HG03342 (cell line): Measurements from ENCODE around the gene AHCY.
A peak's percentile ranks its signal among the peaks of the same experiment; 100 is the strongest.
"Not testable (repeated sequence)": the region's sequence is repeated elsewhere in the genome, so short reads cannot be mapped to it uniquely, and the experiment has no call there.

Source experiments
- ATAC-seq: cut with Tn5 transposase; IDR thresholded peaks from one replicate; pipeline ENCODE4 v1.9.1; 2021; ENCODE audit warnings: mild to moderate bottlenecking, moderate library complexity; ENCODE audit not compliant: unreplicated experiment

Gene AHCY

DNA sequence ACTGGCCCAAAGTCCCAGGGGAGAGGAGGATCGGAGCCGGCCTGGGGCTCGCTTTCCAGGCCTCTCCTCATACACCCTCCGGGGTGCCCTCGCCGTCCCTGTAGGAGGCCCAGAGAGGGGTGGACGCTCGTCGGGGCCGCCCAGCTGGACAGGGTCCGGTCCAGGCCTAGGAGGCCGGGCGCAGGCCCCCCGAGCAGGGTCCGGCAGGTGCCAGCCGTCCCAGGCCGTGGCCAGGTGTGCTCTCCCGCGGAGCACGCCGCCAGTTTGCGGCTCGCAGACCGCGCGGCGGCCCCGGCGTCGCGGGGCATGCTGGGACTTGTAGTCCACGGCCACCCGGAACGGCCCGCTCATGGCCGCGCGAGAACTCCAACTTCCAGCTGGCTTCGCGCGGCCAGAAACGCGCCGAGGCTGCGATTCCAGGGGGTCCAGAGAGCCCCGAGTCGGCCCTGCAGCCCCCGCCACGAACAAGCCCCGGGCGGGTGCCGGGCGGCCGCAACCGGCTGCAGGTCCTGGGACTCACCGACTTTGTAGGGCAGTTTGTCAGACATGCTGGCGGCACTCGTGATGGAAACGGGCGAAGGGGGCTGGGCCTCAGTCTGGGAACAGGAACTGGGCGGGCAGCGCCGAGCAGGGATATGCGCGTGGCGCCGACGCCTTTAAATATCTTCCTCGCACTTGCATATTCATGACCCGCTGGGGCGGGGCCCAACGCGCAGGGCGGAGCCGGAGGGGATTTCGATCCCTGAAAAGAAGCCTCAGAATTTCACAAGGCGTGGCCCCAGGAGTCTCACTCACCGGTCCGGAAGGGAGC is at the start of gene AHCY:
AHCY (minus strand) TSS at position 633 of the 811 bp plus-strand sequence; CDS start at position 548, 85 bp downstream.
- ATAC-seq, result peak; percentile 85

DNA sequence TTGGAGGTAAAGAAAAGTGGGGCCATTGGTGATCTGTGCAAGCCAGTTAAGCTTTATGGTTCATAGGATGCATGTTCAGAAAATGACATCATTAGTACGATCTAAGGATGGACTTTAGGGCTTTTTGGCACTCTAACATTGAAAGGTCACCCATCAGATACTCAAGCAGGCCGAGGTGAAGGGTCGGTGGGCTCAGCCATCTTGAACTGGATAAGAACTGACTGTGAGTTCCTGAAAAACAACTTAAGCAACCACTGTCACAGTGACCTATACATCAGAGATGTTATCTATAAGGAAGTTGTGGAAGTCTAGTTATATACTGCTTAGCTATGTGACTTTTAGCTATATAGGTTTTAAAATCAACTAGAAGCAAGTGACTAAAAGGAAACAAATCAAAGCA is 46.9 kb upstream of the AHCY start:
- ATAC-seq, result no peak

DNA sequence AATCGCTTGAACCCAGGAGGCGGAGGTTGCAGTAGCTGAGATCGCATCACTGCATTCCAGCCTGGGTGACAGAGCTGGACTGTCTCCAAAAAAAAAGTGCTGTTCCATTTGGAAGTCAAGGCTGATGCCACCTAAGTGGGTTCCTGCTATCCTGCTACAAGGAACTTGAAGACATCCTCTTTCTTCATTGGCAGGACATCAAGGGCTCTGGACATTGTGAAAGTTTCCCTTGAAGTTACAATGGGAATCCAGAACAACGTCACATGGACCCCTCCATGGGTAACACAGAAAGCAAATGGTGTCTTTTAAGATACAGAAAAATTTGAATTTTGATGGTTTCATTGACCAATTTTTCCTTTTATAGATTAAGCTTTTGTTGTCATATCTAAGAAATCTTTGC is 44.4 kb upstream of the AHCY start:
- ATAC-seq, result no peak

DNA sequence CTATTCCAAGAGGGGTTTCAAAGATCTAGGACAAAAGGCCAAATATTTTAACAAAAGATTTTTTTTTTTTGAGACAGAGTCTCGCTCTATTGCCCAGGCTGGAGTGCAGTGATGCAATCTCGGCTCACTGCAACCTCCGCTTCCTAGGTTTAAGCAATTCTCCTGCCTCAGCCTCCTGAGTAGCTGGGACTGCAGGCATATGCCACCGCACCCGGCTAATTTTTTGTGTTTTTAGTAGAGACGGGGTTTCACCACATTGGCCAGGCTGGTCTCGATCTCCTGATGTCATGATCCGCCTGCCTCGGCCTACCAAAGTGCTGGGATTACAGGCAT is 43.3 kb upstream of the AHCY start:
- not testable (repeated sequence) for ATAC-seq

DNA sequence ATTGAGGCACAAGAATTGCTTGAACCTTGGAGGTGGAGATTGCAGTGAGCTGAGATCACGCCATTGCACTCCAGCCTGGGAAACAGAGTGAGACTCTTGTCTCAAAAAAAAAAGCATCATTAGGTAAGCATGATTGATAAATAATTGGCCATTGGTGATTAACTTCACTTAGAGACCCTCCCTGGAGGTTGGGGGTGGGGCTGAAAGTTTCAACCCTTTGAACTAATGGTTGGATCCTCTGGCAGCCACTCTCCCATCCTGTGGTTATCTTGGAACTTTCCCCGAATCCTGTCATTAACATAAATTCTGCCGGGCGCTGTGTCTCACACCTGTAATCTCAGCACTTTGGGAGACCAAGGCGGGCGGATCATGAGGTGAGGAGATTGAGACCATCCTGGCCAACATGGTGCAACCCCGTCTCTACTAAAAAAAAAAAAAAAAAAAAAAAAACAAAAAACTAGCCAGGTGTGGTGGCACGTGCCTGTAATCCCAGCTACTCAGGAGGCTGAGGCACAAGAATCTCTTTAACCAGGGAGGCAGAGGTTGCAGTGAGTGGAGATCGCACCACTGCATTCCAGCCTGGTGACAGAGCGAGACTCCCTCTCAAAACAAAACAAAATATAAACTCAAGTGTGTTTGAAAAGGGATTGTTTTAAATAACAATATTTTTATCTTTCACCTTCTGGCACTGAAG is 42.8 kb upstream of the AHCY start:
- ATAC-seq, result not testable (repeated sequence)

DNA sequence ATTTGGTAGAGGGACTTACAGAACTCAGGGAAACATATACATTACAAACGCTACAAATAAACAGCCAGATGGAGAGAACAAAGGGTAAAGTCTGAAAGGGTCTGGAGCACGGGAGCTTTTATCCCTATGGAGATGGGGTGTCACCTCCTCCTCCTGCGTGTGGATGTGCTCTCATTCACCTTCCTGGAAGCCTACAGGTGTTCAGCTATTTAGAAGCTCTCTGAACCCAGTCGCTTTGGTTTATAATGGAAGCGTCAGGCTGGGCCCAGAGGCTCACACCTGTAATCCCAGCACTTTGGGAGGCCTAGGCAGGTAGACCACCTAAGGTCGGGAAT is 42.2 kb upstream of the AHCY start:
- no peak for ATAC-seq

DNA sequence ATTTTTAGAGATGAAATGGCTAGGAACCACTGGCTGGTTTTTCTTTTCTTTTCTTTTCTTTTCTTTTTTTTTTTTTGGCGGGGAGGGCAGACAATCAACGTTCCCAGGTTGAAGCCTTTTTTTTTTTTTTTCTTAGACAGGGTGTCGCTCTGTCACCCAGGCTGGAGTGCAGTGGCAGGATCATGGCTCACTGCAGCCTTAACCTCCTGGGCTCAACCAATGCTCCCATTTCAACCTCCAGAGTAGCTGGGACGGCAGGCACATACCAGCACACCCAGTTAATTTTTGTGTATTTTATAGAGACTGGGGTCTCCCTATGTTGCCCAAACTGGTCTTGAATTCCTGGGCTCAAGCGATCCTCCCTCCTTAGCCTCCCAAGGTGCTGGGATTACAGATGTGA is 41.1 kb upstream of the AHCY start:
- no peak for ATAC-seq

DNA sequence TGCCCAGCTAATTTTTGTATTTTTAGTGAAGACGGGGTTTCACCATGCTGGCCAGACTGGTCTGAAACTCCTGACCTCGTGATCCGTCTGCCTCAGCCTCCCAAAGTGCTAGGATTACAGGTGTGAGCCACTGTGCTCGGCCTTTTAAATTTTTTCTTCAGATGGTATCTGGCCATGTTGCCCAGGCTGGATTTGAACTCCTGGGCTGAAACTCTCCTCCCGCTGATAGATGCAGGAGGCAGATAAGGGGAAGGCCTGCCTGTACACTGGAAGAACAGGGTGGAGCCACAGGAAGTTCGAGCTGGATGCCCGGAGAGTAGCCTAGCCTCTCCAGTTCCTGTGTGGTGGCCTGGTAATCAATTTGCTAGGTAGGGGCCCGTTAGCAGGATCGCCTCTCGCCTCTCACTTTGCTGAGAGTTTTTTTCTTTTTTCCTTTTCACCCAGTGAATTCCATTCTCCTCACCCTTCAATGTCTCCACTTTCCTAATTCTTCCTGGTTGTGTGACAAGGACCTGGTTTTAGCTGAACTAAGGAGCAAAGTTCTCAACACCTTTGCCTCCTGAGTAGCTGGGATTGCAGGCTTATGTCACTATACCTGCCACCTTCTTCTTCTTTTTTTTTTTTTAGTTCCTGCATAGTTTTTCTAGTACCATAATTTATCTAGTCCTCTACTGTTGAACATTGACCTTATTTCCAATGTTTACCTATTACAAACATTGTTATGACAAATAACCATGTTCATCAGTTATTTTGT is 40.5 kb upstream of the AHCY start:
- no peak for ATAC-seq

DNA sequence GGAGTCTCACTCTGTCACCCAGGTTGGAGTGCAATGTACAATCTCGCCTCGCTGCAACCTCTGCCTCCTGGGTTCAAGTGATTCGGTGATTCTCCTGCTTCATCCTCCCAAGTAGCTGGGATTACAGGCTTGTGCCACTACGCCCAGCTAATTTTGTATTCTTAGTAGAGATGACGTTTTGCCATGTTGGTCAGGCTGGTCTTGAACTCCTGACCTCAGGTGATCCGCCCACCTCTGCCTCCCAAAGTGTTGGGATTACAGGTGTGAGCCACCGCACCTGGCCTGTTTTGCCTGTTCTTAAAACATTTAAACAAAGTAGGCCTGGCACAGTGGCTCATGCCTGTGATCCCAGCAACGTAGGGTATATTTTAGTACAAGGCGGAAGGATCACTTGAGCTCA is 38.0 kb upstream of the AHCY start:
- ATAC-seq, result not testable (repeated sequence)

DNA sequence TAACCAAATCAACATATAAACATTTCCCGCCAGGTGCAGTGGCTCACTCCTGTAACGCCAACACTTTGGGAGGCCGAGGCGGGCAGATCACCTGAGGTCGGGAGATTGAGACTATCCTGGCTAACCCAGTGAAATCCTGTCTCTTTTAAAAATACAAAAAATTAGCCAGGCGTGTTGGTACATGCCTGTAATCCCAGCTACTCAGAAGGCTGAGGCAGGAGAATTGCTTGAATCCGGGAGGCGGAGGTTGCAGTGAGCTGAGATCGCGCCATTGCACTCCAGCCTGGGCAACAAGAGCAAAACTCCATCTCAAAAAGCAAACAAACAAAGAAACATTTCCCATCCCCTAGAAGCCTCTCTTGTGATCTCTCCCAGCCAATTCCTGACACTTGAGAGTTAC is 37.6 kb upstream of the AHCY start:
- ATAC-seq, result not testable (repeated sequence)

DNA sequence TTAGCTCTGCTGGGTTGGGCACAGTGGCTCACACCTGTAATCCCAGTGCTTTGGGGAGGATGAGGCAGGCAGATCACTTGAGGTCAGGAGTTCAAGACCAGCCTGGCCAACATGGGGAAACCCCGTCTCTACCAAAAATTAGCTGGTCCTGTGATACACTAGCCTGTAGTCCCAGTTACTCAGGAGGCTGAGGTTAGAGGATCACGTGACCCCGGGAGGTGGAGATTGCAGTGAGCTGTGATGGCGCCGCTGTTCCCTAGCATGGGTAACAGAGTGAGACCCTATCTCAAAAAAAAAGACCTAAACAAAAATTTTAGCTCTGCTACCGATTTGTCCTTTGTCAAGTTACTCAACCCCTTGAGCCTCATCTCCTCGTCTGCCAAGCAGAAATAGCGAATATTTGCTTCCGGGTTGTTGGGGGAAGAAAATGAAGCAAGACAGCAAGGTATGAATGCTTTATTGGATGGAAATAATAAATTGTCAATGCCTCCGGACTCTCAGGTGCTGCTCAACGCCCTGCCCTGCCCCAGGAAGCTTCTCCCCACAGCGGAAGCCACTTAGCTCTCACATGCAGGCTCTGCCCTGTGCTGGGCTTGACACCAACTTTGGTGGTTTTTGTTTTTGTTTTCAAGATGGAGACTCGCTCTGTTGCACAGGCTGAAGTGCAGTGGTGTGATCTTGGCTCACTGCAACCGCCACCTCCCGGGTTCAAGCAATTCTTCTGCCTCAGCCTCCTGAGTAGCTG is 35.0 kb upstream of the AHCY start:
- ATAC-seq, result no peak

DNA sequence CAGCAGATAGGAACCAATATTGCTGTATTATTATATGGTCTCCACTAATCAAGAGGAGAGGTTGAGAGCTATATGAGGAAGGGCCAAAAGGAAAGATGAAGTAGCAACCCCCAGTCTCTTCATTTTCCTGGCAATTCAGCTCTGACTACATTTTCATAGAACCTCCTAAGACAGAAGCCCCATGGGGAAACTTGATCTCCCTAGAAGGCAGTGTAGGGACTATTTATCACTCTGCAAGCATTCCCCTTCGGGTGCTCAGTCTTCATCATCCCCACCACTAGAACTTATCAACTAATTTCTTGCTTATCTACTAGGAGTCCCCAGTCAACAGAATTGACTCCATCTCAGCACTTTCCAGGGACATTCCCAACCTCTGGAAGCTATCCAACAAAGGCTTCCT is 34.4 kb upstream of the AHCY start:
- ATAC-seq, result no peak

DNA sequence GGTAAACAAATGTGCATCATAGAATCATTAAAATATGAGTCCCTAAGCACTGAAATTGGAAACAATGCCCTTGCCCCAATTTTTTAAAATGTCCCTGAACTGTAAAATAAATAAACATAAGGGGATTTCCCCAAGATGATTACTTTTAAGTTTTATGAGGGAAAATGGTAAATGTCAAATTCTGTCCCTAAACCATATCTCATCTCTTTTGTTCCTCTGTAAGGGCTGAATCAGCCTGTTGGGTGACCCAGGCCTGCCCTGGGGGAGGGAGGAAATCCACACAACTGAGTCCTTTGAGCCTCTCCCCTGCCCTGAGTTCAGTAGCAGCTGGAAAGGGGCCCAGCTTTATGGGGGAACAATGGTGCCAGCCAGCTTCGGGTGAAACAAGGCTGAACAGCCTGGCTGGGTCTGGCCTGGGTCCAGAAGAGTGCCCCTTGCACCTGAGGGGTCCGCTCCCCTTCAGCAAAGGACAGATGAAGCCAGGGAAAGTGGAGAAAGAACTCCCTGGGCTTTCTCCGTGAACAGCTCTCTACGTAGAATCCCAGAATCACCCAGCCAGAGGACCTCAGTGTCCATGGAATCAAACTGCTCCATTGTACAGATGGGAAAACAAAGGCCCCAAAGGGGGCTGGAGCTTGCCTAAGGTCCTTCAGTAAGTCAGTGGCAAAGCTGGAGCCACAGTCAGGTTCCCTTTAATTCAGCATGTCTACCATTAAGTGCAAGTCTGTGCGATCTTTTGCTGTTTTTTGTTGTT is 31.7 kb upstream of the AHCY start:
- ATAC-seq, result no peak

DNA sequence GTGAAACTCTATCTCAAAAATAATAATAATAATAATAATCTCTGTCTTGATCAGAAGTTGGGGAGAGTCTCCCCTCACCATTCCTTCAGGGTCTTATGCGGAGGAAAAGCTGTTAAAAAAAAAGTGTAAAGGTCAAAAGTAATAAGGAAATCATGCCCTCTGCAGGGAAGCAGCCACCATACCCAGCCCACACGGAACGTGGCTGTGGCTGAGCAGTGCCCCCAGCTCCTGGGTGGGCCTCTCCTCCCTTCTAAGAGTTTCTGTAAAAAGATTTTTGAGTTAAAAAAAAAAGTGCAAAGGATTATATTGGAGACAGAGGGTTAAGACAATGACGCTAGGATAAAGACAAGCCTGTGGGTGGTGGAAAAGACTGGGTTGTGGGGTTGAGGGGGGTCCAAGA is 30.6 kb upstream of the AHCY start:
- no peak for ATAC-seq

DNA sequence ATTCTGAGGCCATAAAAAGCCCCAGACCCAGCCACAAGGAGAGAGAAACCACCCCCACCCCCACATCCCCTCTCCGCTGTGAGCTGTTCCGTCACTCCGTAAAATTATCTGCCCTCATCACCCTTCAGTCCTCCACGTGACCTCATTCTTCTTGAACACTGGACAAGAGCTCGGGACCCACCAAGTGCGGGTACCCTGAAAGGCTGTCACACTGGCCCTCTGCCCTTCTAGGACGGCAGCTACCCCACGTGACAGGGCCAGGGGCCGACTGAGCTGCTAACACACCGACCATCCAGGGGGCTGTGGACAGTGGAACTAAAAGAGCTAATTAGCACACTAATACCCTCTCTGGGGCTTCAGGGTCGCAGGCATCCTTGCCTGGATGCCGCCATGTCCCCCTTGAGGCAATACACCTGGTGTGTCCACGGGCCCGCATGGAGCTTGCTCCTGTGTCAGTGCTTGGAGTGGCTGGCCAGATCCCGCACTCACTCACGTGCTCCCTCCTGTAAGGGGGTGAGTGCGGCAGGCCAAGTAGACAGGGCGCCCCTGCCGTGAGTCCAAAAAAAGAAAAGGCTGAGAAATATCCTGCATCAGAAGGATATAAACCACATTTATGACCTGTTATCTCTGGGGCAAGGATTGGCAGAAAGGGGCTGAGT is 29.2 kb upstream of the AHCY start:
- no peak for ATAC-seq

DNA sequence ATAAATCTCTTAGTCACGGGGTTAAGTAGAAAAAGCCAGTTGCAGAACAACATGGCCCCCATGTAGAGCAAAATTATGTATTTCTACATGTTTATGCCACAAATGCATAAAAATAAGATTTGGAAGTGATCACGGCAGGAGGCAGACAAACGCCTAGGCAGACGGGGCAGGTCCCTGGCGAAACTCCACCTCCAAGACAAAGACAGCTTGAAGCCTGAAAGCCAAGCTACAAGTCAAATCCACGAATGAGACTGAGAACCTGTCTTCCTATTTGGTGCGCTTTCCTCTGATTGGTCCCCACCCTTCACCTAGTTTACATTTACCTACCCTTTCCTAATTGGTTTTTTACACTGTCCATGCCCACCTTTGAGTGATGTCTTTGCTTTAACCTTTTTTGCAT is 28.7 kb upstream of the AHCY start:
- ATAC-seq, result no peak

DNA sequence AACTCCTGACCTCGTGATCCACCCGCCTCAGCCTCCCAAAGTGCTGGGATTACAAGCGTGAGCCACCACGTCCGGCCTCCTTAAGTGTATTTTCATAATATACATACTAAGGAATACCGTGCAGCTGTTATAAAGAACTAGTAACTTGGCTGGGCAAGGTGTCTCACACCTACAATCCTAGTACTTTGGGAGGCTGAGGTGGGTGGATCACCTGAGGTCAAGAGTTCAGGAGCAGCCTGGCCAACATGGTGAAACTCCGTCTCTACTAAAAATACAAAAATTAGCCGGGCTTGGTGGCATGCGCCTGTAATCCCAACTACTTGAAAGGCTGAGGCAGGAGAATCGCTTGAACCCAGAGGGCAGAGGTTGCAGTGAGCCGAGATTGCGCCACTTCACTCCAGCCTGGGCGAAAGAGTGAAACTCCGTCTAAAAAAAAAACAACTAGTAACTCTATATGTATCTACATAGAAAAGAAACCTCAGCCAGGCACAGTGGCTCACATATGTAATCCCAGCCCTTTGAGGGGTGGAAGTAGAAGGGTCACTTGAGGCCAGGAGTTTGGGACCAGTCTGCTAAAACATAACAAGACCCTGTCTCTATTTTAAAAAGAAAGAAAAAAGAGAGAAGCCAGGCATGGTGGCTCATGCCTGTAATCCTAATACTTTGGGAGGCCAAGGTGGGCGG is 27.8 kb upstream of the AHCY start:
- not testable (repeated sequence) for ATAC-seq

DNA sequence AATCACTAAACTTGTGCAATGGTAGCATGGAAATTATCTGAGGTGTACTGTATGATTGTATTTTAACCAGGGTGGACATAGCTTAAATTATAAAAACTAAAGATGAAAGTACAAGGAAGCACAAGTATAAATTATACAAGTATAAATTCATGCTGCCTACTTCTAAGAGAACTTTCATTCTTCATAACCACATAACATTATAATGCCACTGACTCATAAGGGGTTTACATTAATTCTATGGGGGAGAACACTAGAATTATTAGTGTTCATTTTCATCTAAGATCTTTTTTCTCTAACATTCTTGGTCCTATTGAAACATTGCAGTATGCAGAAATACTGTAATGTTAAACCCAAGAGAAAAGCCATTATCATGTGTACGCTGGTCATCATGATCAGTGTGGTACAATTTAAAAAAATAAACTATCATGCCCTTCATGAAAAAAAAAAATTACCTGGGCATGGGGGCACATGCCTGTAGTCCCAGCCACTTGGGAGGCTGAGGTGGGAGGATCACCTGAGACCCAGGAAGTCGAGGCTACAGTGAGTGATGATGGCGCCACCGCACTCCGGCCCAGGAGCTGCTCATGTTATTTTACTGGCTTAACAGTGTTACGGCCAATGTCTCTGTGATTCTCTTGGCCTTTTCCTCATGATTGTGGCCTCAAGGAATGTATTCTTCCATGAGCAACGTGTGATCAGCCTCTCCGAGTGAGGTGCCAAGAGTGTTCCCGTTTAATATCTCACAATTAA is 25.9 kb upstream of the AHCY start:
- no peak for ATAC-seq

DNA sequence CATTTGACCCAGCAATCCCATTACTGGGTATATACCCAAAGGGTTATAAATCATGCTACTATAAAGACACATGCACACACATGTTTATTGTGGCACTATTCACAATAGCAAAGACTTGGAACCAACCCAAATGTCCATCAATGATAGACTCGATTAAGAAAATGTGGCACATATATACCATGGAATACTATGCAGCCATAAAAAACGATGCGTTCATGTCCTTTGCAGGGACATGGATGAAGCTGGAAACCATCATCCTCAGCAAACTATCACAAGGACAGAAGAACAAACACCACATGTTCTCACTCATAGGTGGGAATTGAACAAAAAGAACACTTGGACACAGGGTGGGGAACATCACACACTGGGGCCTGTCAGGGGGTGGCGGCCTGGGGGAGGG is 25.1 kb upstream of the AHCY start:
- not testable (repeated sequence) for ATAC-seq
